GM12801 (cell line): ENCODE data around the gene PRKAR1B.

Experiments
- CTCF ChIP-seq: IDR thresholded peaks from one replicate; pipeline ENCODE4 v1.5.1; 2011; ENCODE audit warnings: control low read depth; ENCODE audit not compliant: insufficient read length; ENCODE audit errors: extremely low read depth

Gene PRKAR1B

GRCh38 chr7:628402-628763, 98.7 kb downstream of the PRKAR1B start:
- no peak for TF ChIP-seq CTCF

- no peak for TF ChIP-seq CTCF
Observed at GRCh38 chr7:627661-628401, 99.2 kb downstream of the PRKAR1B start.

- TF ChIP-seq CTCF, result no peak
Observed at GRCh38 chr7:625376-625971, 101.6 kb downstream of the PRKAR1B start.

GRCh38 chr7:623464-623863, 103.6 kb downstream of the PRKAR1B start:
- TF ChIP-seq CTCF, result no peak

- no peak for TF ChIP-seq CTCF
Observed at GRCh38 chr7:621572-622285, 105.4 kb downstream of the PRKAR1B start.

GRCh38 chr7:620885-621284, 106.2 kb downstream of the PRKAR1B start:
- TF ChIP-seq CTCF, result no peak

- no peak for TF ChIP-seq CTCF
Observed at GRCh38 chr7:620056-620455, 107.0 kb downstream of the PRKAR1B start.
